GM21529 (cell line): ENCODE results near the gene NCOA3.

ENCODE experiments used
- ATAC-seq: cut with Tn5 transposase; IDR thresholded peaks from one replicate; pipeline ENCODE4 v1.9.1; 2021; ENCODE audit not compliant: unreplicated experiment

The NCOA3 gene

DNA sequence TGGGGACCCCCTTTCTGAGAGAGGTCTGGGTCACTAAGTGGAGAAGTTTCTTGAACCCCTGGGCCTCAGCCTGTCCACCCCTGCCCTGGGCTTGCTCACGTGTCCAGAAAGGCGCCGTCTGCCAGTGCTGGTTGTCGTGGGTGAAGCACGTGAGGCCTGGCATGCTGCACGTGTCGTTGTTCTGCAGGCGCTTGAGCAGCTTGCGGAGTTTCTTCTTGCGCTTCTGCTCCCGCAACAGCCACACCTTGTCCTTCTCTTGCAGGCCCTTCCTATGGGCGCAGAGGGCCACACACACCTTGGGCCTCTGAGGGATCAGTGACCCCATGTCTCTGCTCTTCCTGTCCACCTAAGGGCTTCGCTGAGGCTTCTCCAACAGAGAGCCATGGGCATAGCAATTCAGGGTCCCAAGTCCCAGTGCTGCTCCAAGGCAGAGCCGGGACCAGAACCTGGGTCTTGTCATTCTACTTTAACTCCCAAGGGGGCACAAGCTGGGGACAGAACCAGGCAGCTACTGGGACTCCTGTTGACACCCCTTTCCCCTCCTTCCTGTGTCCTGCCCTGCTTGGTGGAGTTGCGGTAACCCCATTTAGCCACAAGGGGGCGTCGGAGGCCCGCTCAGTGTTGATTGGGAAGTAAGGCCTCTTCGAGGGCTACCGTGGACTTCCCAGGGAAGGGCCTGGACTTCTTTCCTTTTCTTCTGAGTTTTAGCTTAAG lies 161.8 kb downstream of the NCOA3 start:
- ATAC-seq, result no peak

DNA sequence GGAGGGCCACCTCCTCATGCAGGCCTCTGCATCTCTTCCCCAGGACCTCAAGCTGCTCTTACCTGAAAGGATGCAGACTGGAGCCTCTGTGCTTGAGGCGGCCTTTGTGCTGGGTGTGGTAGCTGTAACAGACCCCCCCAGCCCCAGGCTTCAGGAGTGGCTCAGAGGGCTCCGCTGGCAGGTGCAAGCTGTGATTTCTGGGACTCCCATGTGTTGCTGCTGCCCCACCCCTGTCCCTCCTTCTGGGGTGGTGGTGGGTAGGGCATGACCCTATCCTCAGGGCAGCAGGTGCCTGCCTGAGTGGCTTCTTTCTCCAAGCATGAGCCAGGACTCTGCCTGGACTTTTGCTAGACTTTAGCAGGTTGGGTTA lies 162.4 kb downstream of the NCOA3 start:
- no peak for ATAC-seq

DNA sequence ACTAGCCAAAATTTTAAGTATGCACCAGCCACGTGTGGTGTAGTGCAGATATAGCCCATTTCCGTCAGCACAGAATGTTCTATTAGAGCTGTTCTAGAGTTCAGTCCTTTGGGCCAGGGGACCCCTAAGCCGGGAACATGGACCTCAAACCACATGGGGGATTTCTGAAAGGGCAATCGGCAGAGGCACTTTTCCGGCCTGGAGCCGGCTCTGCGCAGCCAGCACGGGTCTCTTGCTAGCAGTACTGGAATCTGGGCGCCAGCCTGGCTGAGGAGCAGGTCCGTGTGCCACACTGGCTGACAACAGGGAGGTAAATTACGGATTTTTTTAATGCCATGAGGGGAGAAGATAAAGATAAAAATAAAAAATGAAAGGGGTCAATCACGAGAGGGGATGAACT lies 163.1 kb downstream of the NCOA3 start:
- ATAC-seq, result no peak

DNA sequence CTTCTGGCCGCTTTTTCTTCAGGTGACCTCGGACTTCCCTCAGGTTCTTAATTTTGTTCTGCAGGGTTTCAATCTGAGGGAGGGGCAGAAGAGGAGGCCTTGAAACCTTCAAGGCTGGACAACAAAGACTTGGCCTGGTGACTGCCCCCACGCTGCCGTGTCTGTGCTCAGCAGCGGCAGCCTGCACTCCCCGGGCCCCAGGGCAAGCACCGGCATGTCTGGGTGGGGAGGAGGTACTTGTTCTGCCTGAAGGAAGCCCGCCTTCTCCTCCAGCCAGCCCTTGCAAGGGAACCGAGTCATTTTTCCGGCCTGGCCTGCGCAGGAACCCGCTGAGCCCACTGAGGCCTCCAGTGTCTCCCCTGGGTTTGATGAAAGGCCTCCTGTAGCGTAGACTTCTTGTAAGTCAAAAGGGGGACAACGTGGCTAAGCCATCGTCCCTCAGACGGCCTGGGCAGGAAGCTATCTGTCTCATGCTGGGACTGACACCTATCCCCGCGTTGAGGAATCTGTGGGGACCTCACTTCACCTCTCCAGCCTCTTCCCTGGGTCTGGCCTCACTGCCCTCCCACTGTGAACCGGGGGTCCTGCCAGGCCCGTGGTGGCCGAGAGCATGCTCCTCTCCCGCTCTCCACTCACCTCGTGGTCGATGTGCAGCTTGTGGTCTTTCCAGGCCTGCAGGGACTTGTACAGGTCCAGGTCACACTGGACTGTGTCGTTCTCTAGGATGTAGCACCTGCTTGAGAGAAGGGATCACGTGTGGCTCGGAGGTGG lies 163.7 kb downstream of the NCOA3 start:
- no peak for ATAC-seq

DNA sequence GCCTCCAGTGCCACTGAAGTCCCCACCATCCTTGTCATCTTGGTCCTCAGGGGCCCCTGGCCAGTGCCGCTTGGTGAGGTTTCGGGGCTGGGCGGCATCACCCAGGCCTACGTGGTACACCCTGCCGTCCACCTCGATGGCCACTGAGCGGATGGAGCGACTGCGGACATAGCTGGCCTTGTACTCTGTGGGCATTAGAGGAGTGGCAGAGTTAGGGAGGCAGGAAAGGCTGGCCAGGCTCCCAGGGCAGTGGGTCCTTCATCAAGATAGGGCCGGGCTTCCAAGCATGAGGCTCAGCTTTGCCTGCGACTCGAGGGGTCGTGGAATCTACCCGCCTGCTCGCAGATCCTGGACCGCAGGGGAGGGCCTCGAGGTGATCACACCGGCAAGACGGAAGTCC lies 164.6 kb downstream of the NCOA3 start:
- no peak for ATAC-seq

DNA sequence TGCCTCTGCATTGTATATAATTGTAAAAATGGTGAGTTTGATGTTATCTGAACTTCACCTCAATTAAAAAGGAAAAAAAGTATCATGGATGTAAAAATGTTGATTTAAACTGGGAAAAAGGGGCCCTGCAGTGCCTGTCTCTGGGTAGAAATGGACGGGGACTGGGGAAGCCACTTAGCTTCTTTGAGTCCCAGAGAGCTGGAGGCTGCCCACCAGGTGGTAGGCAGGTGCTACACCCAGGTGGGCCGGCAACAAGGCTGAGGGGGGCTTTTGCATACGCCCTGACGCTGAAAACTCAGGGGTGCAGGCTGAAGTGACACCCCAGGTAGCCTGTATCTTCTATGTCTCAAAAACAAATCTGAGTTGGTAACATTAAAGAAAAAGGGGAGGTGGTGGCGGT lies 165.4 kb downstream of the NCOA3 start:
- ATAC-seq, result no peak

DNA sequence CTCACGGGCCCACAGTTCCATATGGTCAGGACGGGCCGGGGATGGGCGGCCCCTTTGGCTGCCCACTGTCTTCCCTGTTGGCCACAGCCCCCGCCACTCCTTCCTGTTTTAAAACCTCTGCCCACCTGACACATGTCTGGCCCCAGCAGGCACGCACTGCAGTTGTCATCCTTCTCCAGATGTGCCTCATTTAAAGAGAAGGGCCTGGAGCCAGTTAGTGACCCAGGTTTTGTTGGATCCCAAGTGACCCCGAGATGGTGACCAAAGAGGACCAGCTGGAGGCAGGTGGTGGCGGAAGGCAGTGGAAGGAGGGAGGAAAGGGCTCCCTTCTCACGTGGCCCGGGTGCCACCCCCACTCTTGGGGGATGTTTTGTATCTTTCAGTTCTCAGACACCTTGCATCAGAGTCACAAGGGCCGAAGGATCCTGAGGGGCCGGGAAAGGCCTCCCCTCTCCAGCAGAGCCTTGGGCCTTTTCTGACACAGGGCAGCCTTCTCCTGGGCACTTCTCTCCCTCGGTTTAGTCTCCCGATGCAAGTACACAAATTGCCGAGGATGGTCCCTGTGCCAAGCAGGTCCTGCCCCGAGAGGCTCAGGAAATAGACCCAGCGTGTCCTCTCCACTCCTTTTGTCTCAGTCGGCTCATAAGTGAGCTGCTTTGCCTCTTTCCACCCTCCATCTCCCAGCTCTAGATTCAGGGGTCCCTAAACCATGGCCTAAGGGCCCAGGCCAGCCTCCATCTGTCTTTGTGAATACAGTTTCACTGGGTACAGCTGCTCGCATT lies 166.0 kb downstream of the NCOA3 start:
- ATAC-seq, result no peak

DNA sequence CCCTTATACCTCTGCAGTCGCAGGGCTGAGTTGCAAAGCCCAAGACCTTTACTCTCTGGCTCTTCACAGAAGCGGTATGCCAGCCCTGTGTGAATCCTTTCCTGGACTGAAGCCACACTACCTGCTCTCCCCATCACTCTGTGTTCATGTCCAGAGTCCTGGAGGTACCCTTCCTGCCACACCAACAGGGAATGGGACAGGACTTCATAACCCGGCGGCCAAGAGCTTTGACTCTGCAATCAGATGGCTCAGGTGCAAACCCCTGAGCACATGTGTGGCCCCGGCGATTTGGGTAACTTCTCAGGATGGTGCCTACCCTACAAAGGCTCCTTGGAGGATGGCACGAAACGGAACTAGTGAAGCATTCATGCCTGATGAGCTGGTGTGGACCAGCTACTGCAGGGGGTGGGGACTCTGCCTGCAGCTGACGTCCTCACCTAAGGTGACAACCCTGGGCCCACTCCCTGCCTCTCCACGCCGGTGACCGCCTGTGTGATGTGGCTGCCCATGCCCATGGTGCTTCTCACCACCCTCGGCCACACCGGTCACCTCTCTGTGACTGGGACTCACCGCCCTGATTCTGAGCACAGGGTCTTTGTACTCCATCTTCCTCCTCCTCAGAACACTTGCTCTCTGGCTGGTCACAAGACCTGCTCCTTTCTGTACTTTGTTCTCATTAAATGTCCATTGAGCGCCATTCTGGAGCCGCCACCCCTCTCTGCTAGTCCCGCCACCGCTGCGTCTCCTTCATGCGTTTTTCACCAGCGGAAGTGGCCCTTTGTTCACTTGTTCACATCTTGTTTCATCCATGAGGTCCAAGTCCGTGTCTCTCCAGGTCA lies 166.8 kb downstream of the NCOA3 start:
- no peak for ATAC-seq

DNA sequence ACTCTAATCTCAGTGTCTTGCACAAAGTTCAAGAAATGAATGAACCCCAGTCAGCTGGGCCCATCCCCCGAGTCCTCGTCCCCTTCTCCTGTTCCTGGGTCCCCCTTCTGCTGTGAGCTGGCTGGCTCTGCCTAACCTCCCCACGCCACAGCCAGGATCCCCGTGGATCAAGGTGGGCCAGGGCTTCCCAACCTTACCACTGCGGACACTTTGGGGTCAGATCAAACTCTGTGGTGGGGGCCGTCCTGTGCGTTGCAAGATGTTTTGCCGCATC lies 167.4 kb downstream of the NCOA3 start:
- ATAC-seq, result no peak

DNA sequence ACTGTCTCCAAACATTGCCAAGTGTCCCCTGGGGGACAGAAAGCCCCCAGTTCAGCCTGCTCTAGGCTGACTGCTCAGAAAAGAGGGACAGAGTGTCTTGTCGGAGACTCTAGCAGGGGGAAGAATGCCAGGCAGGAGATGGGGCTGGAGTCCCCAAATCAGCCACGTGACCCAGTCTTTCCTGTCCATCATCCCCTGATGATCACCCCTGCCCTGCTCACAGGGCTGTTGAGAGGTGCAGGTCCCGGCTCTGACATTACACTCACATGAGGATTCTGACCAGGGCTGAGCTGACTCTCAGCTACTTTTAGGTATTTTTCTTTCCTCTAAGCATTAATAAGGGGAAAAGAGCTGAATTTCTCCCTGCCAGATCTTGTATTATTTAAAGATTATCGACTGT lies 167.8 kb downstream of the NCOA3 start:
- no peak for ATAC-seq

DNA sequence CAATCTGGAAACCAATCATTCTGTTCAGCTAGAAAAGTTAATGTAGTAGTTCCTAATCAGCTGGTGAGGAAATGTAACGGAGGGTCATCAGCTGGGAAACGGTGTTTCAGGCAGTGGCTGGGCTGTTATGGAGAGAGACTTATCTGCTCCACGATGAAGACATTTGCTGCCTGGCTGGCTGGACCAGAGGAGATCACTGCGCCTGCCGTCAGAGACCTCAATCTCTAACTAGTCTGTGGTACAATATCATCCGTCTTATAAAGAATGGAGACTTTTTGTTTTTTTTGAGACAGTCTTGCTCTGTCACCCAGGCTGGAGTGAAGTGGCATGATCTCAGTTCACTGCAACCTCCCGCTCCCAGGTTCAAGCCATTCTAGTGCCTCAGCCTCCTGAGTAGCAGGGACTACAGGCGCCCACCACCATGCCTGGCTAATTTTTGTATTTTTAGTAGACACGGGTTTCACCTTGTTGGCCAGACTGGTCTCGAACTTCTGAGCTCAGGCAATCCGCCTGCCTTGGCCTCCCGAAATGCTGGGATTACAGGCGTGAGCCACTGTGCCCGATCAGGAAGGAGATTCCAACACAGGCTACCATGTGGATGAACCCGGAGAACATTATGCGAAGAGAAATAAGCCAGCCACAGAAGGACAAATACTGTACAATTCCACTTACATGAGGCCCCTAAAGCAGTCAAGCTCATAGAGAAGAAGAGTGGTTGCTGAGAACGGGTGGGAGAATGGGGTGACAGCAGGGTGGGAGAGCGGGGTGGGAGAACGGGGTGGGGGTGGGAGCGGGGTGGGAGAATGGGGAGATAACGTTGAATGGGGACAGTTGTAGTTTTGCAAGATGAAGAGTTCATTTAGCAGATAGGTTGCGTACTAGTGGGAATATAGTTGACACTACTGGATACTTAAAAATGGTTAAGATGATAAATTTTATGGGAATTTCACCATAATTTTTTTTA lies 168.5 kb downstream of the NCOA3 start:
- no peak for ATAC-seq

DNA sequence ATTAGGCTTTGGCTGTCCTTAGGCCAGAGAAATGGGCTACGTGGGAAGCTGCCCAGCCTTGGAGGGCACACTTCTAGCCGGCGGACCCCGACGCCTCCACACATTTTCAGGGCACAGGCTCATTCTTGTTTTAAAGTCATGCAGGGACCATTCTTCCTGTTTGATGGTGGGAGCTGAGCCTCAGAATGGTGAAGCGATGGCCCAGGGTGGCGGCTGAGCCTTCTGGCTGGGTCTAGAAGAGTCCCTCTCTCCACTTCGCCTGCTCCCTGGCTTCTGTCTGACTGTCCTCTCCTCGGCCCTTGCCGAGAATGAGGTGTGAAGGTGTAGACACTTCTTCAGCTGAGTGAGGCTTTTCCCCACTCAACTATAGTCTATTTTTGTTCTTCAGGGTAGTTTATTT lies 169.2 kb downstream of the NCOA3 start:
- no peak for ATAC-seq

DNA sequence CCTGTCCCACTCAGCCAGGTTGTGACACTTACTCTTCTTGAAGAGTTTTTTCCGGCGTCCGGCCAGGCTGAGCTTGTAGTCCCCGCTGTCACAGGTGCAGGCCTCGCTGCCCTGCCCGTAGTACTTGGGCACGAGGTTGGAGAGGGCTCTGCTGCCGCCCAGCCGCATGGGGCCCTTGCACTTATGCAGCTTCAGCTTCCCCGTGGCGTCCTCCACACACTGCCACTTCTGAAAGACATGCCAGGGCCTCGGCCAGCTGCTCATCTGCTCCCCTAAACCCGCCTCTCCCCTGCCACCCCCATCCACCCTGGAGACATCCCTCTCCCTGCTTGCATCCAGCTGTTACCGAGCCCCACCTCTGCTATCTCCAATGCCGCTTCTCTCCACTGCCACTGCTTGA lies 170.5 kb downstream of the NCOA3 start:
- no peak for ATAC-seq

DNA sequence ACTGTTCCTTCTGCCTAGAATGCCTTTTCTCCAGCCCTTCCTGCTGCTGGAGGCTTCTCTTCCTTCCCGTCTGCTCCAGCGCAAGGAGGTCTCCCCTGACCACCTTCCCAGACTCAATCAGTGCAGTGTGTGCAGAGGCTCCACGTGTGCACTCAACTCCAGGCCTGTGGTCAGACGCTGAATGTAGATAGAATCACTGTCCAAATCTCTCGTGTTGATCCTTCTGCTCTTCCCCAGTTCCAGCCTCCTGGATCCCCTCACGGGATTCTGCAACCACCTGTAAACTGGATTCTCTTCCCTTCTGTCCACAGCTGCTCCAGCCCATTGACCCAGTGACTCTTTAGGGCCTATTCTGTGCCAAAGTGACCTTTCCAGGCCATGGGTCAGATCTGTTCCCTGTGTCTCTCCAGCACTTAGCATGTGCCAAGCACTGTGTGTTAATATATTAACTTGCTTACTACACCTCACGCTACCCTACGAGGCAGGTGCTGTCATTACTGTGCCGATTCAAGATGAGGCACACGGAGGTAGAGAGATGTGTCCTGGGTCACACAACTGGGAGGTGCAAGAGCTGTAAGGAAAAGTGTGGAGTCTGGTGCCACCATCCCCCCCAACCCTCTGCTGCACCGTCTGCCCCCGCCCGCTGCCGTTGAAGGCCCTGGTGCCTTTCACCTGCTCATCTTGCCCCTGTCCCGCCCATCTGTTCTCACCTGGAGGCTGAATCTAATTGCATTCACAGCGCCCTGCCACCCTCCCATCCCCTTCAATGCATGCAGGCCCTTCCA lies 171.4 kb downstream of the NCOA3 start:
- no peak for ATAC-seq

DNA sequence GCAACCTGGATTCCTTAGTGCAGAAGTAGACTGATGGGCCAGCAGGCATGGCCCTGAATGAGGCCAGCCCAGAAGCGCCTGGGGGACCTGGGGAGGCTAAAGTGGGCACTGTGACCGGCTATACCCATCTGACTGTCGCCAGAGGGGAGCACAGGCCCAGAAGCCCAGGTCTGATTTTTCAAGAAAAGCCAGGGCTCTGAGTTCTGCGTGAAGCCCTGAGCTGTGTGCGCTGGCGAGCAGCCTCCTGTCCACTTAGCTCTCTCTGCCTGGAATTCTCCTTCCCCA lies 171.9 kb downstream of the NCOA3 start:
- no peak for ATAC-seq

DNA sequence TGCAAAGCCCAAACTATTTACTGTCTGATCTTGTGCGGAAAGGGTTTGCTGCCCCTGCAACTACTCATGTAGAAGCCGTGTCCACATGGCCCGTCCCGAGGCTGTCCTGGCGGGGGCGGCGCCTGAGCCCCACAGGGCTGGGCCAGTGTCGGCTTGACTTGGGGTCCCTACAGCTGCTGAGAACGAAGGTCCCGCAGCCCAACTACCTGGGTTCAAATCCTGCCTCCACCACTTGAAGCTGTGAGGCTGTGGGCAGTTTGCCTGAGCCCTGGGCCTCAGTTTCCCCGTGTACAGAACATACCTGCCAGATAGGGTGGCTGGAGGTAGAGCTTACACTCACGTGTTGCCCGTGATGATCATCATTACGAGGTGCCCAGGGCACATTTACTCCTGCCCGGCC lies 172.5 kb downstream of the NCOA3 start:
- no peak for ATAC-seq

DNA sequence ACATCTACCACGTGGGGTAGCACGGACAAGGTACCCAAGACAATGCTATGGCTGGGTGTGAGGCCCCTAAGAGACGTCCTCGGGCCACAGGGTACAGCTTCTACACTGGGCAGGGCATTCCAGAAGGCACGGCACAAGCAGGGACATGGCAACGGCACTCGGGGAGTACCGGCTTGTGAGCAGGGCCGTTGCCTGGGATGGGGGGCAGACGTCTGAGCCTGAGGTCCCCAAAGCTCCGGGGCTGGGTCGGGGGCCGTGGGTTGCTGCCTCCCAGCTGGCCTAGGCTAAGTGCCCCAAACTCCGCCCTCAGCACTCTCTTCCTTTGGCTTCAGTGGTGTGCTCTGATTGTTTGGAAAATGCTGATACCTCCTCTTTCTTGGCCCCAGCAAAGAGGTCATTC lies 173.0 kb downstream of the NCOA3 start:
- ATAC-seq, result no peak

DNA sequence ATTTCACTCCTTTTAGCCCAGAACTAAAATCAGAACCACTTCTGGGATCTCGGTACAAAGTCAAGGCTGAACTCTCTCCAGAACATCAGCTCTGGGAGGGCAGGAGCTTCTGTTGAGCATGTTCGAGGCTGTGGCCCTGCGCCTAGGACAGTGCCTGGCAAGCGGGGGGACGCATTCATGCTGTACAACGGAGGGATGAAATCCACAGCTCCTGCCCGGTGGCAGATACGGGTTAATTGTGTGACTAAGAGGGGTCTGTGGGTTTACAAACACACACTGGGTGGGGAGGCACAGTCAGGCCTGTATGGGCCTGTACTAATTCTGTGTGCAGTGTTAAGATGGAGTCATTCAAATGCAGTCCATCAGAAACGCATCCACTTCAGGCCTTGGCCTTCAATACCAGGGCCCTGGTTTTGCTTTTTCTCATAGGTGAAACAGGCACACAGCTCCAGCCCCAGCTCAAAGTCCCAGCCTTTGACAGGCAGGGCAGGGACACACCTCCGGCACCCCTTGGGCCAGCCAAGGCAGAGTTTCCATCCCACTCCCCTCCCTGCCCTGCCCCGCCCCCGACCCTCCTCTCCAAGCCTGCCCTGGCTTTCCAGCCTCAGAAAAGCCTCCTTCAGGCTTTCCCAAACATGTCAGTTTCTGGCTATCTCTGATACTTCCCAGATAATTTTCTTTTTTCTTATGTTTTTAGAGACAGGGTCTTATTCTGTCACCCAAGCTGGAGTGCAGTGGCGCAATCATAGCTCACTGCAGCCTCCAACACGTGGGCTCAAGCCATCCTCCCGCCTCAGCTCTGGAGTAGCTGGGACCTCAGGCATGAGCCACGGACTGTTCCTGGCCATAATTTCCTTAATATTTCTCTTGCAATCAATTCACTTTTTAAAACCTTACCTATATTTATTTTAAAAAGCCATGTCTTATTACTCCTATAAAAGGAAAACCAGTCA lies 173.8 kb downstream of the NCOA3 start:
- no peak for ATAC-seq
